ENCODE measurements around the gene TFDP1.

The TFDP1 gene

GRCh38 chr13:113603116-113603710 is 18.7 kb downstream of the TFDP1 start:
- TF ChIP-seq CTCF (IDR thresholded peaks at IDR 0.05; ENCODE audit: low read depth, low read length), result no peak
- no peak for DNase-seq (ENCODE audit: low read depth in 2 of 2)
- no peak overlapping the region for H3K4me3 ChIP-seq (replicated peaks in 1 of 2; ENCODE audit: low read depth in 2 of 2, low read length in 2 of 2)

GRCh38 chr13:113604186-113604585 is 19.6 kb downstream of the TFDP1 start:
- no peak for TF ChIP-seq CTCF (IDR thresholded peaks at IDR 0.05; ENCODE audit: low read depth, low read length)
- DNase-seq (ENCODE audit: low read depth in 2 of 2), result no peak

GRCh38 chr13:113605461-113605860 is 20.9 kb downstream of the TFDP1 start:
- no peak for DNase-seq (ENCODE audit: low read depth in 2 of 2)
- no peak overlapping the region for H3K4me3 ChIP-seq (replicated peaks in 1 of 2; ENCODE audit: low read depth in 2 of 2, low read length in 2 of 2)
- no peak for TF ChIP-seq CTCF (IDR thresholded peaks at IDR 0.05; ENCODE audit: low read depth, low read length)

More at GRCh38 chr13:113604186-113604585, 19.6 kb downstream of the TFDP1 start:
- no peak overlapping the region for H3K4me3 ChIP-seq (replicated peaks in 1 of 2; ENCODE audit: low read depth in 2 of 2, low read length in 2 of 2)

- no peak for DNase-seq (ENCODE audit: low read depth in 2 of 2)
- no peak for TF ChIP-seq CTCF (IDR thresholded peaks at IDR 0.05; ENCODE audit: low read depth, low read length)
- H3K4me3 ChIP-seq (replicated peaks in 1 of 2; ENCODE audit: low read depth in 2 of 2, low read length in 2 of 2), result no peak overlapping the region
Observed at GRCh38 chr13:113605866-113606438, 21.4 kb downstream of the TFDP1 start.

- H3K4me3 ChIP-seq (replicated peaks in 1 of 2; ENCODE audit: low read depth in 2 of 2, low read length in 2 of 2), result no peak overlapping the region
- TF ChIP-seq CTCF (IDR thresholded peaks at IDR 0.05; ENCODE audit: low read depth, low read length), result no peak
- DNase-seq (ENCODE audit: low read depth in 2 of 2), result no peak
Observed at GRCh38 chr13:113607056-113607888, 22.7 kb downstream of the TFDP1 start.

- no peak for DNase-seq (ENCODE audit: low read depth in 2 of 2)
- H3K4me3 ChIP-seq (replicated peaks in 1 of 2; ENCODE audit: low read depth in 2 of 2, low read length in 2 of 2), result no peak overlapping the region
- TF ChIP-seq CTCF (IDR thresholded peaks at IDR 0.05; ENCODE audit: low read depth, low read length), result no peak
Observed at GRCh38 chr13:113607889-113608635, 23.5 kb downstream of the TFDP1 start.
